GF-D8 (cell line): ENCODE results near the gene RB1.

Experiments used
- DNase-seq: peaks from one replicate; lab custom pipeline; 2025; lab: John Stamatoyannopoulos, UW

The RB1 gene

GRCh38 chr13:48493851-48494250 is 190.3 kb downstream of the RB1 start:
- no peak for DNase-seq

- DNase-seq: no peak
Measured at GRCh38 chr13:48494874-48495273, 191.3 kb downstream of the RB1 start.

GRCh38 chr13:48496271-48497161 is 193.0 kb downstream of the RB1 start:
- DNase-seq: no peak

GRCh38 chr13:48497669-48498068 is 194.1 kb downstream of the RB1 start:
- DNase-seq: no peak

- peak; percentile 90 for DNase-seq
Measured at GRCh38 chr13:48500652-48501197, 197.2 kb downstream of the RB1 start.

GRCh38 chr13:48501705-48502104 is 198.2 kb downstream of the RB1 start:
- DNase-seq: no peak

GRCh38 chr13:48502601-48503319 is 199.2 kb downstream of the RB1 start:
- DNase-seq: no peak

- DNase-seq: no peak
Measured at GRCh38 chr13:48504606-48505005, 201.1 kb downstream of the RB1 start.

- DNase-seq: no peak
Measured at GRCh38 chr13:48505012-48505411, 201.5 kb downstream of the RB1 start.

GRCh38 chr13:48505597-48506091 is 202.1 kb downstream of the RB1 start:
- peak; percentile 95 for DNase-seq

- no peak for DNase-seq
Measured at GRCh38 chr13:48506092-48506701, 202.6 kb downstream of the RB1 start.

GRCh38 chr13:48507021-48507420 is 203.5 kb downstream of the RB1 start:
- DNase-seq: no peak

GRCh38 chr13:48508011-48508410 is 204.5 kb downstream of the RB1 start:
- no peak for DNase-seq

GRCh38 chr13:48510698-48511097 is 207.1 kb downstream of the RB1 start:
- DNase-seq: no peak

- no peak for DNase-seq
Measured at GRCh38 chr13:48511621-48512230, 208.2 kb downstream of the RB1 start.

GRCh38 chr13:48514793-48515192 is 211.2 kb downstream of the RB1 start:
- no peak for DNase-seq

- DNase-seq: no peak
Measured at GRCh38 chr13:48515732-48516131, 212.2 kb downstream of the RB1 start.

- DNase-seq: no peak
Measured at GRCh38 chr13:48518083-48518482, 214.5 kb downstream of the RB1 start.

GRCh38 chr13:48526286-48526685 is 222.7 kb downstream of the RB1 start:
- DNase-seq: no peak

GRCh38 chr13:48527955-48528354 is 224.4 kb downstream of the RB1 start:
- no peak for DNase-seq

- no peak for DNase-seq
Measured at GRCh38 chr13:48528720-48529119, 225.2 kb downstream of the RB1 start.

- DNase-seq: no peak
Measured at GRCh38 chr13:48530833-48531232, 227.3 kb downstream of the RB1 start.
